ENCODE measurements around the gene JAG2. TPM values are rescaled to one million over a fixed set of nuclear protein-coding genes. Genes with fewer than 3 reads are reported as not detected.

JAG2 gene
- total and polyA plus RNA-seq, 2 of the 4 experiments (the other 2 are of a cell fraction) = 0.18 to 0.58 TPM

DNA sequence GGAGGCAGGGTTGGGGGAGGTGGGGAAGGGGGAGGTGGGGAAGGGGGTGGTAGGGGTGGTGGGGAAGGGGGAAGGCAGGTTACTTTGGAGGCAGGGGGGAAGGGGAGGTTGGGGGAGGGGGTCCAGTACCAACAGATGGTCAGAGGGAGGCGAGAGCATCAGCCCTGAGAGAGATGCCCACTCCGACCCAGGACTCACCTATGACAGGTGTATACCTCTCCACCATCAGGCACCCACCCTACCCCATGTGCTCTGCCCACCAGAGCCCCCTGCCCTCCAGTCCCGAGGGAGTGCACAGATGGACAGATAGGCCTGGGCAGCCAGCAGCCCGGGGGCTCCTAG lies 18.6 kb downstream of the JAG2 start:
- no peak overlapping the region for H3K18ac ChIP-seq (ENCODE audit: low read depth, low read length)
- POLR2A ChIA-PET (ENCODE audit: unreplicated experiment) = no interaction called here
- TF ChIP-seq, protein P1, sequence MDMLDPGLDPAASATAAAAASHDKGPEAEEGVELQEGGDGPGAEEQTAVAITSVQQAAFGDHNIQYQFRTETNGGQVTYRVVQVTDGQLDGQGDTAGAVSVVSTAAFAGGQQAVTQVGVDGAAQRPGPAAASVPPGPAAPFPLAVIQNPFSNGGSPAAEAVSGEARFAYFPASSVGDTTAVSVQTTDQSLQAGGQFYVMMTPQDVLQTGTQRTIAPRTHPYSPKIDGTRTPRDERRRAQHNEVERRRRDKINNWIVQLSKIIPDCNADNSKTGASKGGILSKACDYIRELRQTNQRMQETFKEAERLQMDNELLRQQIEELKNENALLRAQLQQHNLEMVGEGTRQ (IDR thresholded peaks at IDR 0.05; ENCODE audit: low read depth, low read length) = no peak
- TF ChIP-seq RFX5 (IDR thresholded peaks at IDR 0.05; ENCODE audit: low read depth, low read length) (no peak), BHLHE40 (IDR thresholded peaks at IDR 0.05; ENCODE audit: low read depth, low read length) (no peak), RAD21 (IDR thresholded peaks at IDR 0.05; ENCODE audit: low read length) (no peak), CHD1 (IDR thresholded peaks at IDR 0.05; ENCODE audit: low read depth, low read length) (no peak), FOS (IDR thresholded peaks at IDR 0.05; ENCODE audit: low read depth, low read length) (no peak), POLR2A (IDR thresholded peaks at IDR 0.05; ENCODE audit: low read depth, low read length) (no peak), NFE2L2 (IDR thresholded peaks at IDR 0.05; ENCODE audit: low read depth, low read length) (no peak), SMC3 (IDR thresholded peaks at IDR 0.05; ENCODE audit: low read depth, low read length) (no peak), MAZ (IDR thresholded peaks at IDR 0.05; ENCODE audit: borderline replicate concordance, low read depth, low read length) (no peak), RCOR1 (IDR thresholded peaks at IDR 0.05; ENCODE audit: insufficient replicate concordance, low read length) (no peak), MAFK (IDR thresholded peaks at IDR 0.05; ENCODE audit: low read depth, low read length) (no peak), CEBPB (IDR thresholded peaks at IDR 0.05; ENCODE audit: low read depth, low read length) (no peak), MXI1 (IDR thresholded peaks at IDR 0.05; ENCODE audit: borderline replicate concordance, low read depth, low read length) (no peak)
- TF ChIP-seq, protein P2, sequence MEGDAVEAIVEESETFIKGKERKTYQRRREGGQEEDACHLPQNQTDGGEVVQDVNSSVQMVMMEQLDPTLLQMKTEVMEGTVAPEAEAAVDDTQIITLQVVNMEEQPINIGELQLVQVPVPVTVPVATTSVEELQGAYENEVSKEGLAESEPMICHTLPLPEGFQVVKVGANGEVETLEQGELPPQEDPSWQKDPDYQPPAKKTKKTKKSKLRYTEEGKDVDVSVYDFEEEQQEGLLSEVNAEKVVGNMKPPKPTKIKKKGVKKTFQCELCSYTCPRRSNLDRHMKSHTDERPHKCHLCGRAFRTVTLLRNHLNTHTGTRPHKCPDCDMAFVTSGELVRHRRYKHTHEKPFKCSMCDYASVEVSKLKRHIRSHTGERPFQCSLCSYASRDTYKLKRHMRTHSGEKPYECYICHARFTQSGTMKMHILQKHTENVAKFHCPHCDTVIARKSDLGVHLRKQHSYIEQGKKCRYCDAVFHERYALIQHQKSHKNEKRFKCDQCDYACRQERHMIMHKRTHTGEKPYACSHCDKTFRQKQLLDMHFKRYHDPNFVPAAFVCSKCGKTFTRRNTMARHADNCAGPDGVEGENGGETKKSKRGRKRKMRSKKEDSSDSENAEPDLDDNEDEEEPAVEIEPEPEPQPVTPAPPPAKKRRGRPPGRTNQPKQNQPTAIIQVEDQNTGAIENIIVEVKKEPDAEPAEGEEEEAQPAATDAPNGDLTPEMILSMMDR (conservative IDR thresholded peaks at IDR 0.05; ENCODE audit: low read depth, low read length) = no peak
- TF ChIP-seq, protein P3, sequence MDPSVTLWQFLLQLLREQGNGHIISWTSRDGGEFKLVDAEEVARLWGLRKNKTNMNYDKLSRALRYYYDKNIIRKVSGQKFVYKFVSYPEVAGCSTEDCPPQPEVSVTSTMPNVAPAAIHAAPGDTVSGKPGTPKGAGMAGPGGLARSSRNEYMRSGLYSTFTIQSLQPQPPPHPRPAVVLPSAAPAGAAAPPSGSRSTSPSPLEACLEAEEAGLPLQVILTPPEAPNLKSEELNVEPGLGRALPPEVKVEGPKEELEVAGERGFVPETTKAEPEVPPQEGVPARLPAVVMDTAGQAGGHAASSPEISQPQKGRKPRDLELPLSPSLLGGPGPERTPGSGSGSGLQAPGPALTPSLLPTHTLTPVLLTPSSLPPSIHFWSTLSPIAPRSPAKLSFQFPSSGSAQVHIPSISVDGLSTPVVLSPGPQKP (IDR thresholded peaks at IDR 0.05; ENCODE audit: borderline replicate concordance, low read depth, low read length) = no peak
- dilution Hi-C loops (cut with HindIII; ENCODE audit: low sequenced_read_pairs, unreplicated experiment) = no loop called here
- H2BK120ac ChIP-seq (ENCODE audit: low read depth, low read length) = no peak overlapping the region
- DNase-seq = no peak
- BruUV-seq (replicated peaks) = no TSS peak
- H3K4me1 ChIP-seq (ENCODE audit: control insufficient read depth, insufficient read depth, low read length) = no peaks in the 10 kb centered on the region
- no peak overlapping the region for H4K8ac ChIP-seq (ENCODE audit: low read depth in 2 of 2, low read length in 2 of 2)
- no peak overlapping the region for H2BK5ac ChIP-seq (ENCODE audit: low read depth, low read length, poor library complexity, severe bottlenecking)
- no peak overlapping the region for H2AK9ac ChIP-seq (replicated peaks; ENCODE audit: low read depth, low read length, poor library complexity)
- no peaks in the 10 kb centered on the region for H4K20me1 ChIP-seq (ENCODE audit: insufficient read depth, low read length)
- H3K4ac ChIP-seq (ENCODE audit: low read depth, low read length) = no peak overlapping the region
- no peak overlapping the region for H3K4me3 ChIP-seq (ENCODE audit: insufficient read depth, low read depth, low read length)
- no peak overlapping the region for H4K5ac ChIP-seq (ENCODE audit: low read depth, low read length)
- no peak overlapping the region for H3K14ac ChIP-seq (replicated peaks; ENCODE audit: low read depth, low read length)
- H2AFZ ChIP-seq (replicated peaks; ENCODE audit: low read length, poor library complexity) = no peak overlapping the region
- in situ Hi-C loops (cut with MboI; ENCODE audit: low sequenced_read_pairs) = no loop called here
- WGBS, 2 experiments (ENCODE audit: extremely low coverage in 2 of 2, insufficient read length in 1 of 2) = no CpG with 5 or more reads among the region's 4 CpGs
- H3K56ac ChIP-seq (ENCODE audit: extremely low read depth, insufficient read depth, low read length) = no peak overlapping the region
- H3K79me1 ChIP-seq (ENCODE audit: low read depth in 1 of 2, low read length in 2 of 2) = no peaks in the 10 kb centered on the region
- CTCF ChIA-PET = no interaction called here
- no peak overlapping the region for H2AK5ac ChIP-seq (ENCODE audit: low read depth, low read length)
- H2BK20ac ChIP-seq (ENCODE audit: low read depth, low read length) = no peak overlapping the region
- H3K27ac ChIP-seq (ENCODE audit: insufficient read depth, low read length) = no peak overlapping the region
- H3K9me3 ChIP-seq (ENCODE audit: control insufficient read depth, insufficient read depth, low read length) = no peaks in the 10 kb centered on the region
- H3K9me1 ChIP-seq (ENCODE audit: insufficient read depth, low read length) = no peaks in the 10 kb centered on the region
- no peak for ATAC-seq (ENCODE audit: low read depth)
- intact Hi-C loops (cut with micrococcal nuclease) = no loop called here
- H3K36me3 ChIP-seq (ENCODE audit: control insufficient read depth, insufficient read depth, low read length) = no peaks in the 10 kb centered on the region
- H3K23ac ChIP-seq (ENCODE audit: low read depth, low read length) = no peak overlapping the region
- peaks cover 4% of the 10 kb centered on the region; the same call in 1 of the 2 replicates for H3K27me3 ChIP-seq (ENCODE audit: control insufficient read depth, insufficient read depth, low read length)
- H3K9ac ChIP-seq (ENCODE audit: low read depth, low read length) = no peak overlapping the region
- no peak overlapping the region for H3K4me2 ChIP-seq (ENCODE audit: low read depth, low read length)
- no peak overlapping the region for H2BK15ac ChIP-seq (ENCODE audit: low read depth, low read length)
- H4K91ac ChIP-seq (ENCODE audit: insufficient read depth, low read depth, low read length) = no peak overlapping the region

All from IMR-90 (cell line).